HG02884 (cell line): ENCODE results near the gene ARHGEF19.

ENCODE experiments used
- ATAC-seq: cut with Tn5 transposase; IDR thresholded peaks from one replicate; pipeline ENCODE4 v1.9.1; 2021; ENCODE audit warnings: mild to moderate bottlenecking, moderate library complexity; ENCODE audit not compliant: unreplicated experiment

ARHGEF19 gene

GRCh38 chr1:16244650-16245285, 32.3 kb upstream of the ARHGEF19 start:
- no peak for ATAC-seq

GRCh38 chr1:16243936-16244649, 31.6 kb upstream of the ARHGEF19 start:
- no peak for ATAC-seq

GRCh38 chr1:16243215-16243610, 30.8 kb upstream of the ARHGEF19 start:
- no peak for ATAC-seq

- ATAC-seq, result no peak
These were observed 30.2 kb upstream of the ARHGEF19 start for GRCh38 chr1:16242556-16243214.

GRCh38 chr1:16241221-16241708, 28.8 kb upstream of the ARHGEF19 start:
- ATAC-seq, result no peak

GRCh38 chr1:16239972-16240491, 27.6 kb upstream of the ARHGEF19 start:
- ATAC-seq, result no peak

GRCh38 chr1:16237343-16237830, 24.9 kb upstream of the ARHGEF19 start:
- ATAC-seq, result no peak

GRCh38 chr1:16236511-16237342, 24.3 kb upstream of the ARHGEF19 start, which contains the start of gene CPLANE2:
Gene CPLANE2 (minus strand): TSS chr1:16237183. CDS start chr1:16236742, 441 bp downstream.
- ATAC-seq, result peak; percentile 68

- peak; percentile 28 for ATAC-seq
These were observed 23.6 kb upstream of the ARHGEF19 start for GRCh38 chr1:16235944-16236510.

GRCh38 chr1:16235347-16235746, 22.9 kb upstream of the ARHGEF19 start:
- no peak for ATAC-seq

GRCh38 chr1:16233431-16233830, 21.0 kb upstream of the ARHGEF19 start:
- ATAC-seq, result no peak

GRCh38 chr1:16232316-16232710, 19.9 kb upstream of the ARHGEF19 start:
- no peak for ATAC-seq

GRCh38 chr1:16231331-16232315, 19.2 kb upstream of the ARHGEF19 start:
- no peak for ATAC-seq

GRCh38 chr1:16230744-16231143, 18.3 kb upstream of the ARHGEF19 start:
- no peak for ATAC-seq

- no peak for ATAC-seq
These were observed 17.7 kb upstream of the ARHGEF19 start for GRCh38 chr1:16229976-16230740.

GRCh38 chr1:16226490-16227179, 14.2 kb upstream of the ARHGEF19 start:
- no peak for ATAC-seq

GRCh38 chr1:16226129-16226489, 13.7 kb upstream of the ARHGEF19 start:
- ATAC-seq, result no peak

- no peak for ATAC-seq
These were observed 12.0 kb upstream of the ARHGEF19 start for GRCh38 chr1:16224472-16224871.
